SK-N-SH treated with all-trans-retinoic acid at 6 μM for 48 hours (cell line): ENCODE results near the gene TRAPPC6A.

ENCODE experiments used
- ATAC-seq: fragments of 200-7000 bp; cut with Tn5 transposase; 3 replicates; pipeline ENCODE4 v1.9.1; 2020; ENCODE audit warnings: mild to moderate bottlenecking, moderate library complexity
- ARNTL ChIP-seq: fragments of 450-650 bp; formaldehyde crosslinking; IDR thresholded peaks from 2 replicates; pipeline ENCODE4 v1.5.0; 2020; ENCODE audit warnings: low read depth, mild to moderate bottlenecking, moderate library complexity, borderline replicate concordance
- CSDC2 ChIP-seq: fragments of 250-450 bp; sonication (Bioruptor Pico); IDR thresholded peaks from 2 replicates; pipeline ENCODE4 v1.5.0; 2020; ENCODE audit warnings: mild to moderate bottlenecking, moderate library complexity
- ESRRG ChIP-seq: fragments of 250-450 bp; sonication (Bioruptor Pico); IDR thresholded peaks from 2 replicates; pipeline ENCODE4 v1.6.1; 2021; ENCODE audit warnings: mild to moderate bottlenecking
- GLIS3 ChIP-seq: fragments of 250-450 bp; sonication (Bioruptor Pico); IDR thresholded peaks from 2 replicates; pipeline ENCODE4 v1.5.0; 2020; ENCODE audit warnings: mild to moderate bottlenecking, moderate library complexity
- ISL1 ChIP-seq: fragments of 250-450 bp; sonication (Bioruptor Pico); IDR thresholded peaks from 2 replicates; pipeline ENCODE4 v2.1.2; 2022; ENCODE audit warnings: mild to moderate bottlenecking, moderate library complexity
- OSR1 ChIP-seq: fragments of 250-450 bp; sonication (Bioruptor Pico); IDR thresholded peaks from 2 replicates; pipeline ENCODE4 v1.8.0; 2022; ENCODE audit warnings: moderate library complexity, mild to moderate bottlenecking, inconsistent platforms
- POU6F1 ChIP-seq: fragments of 250-450 bp; sonication (Bioruptor Pico); IDR thresholded peaks from 2 replicates; pipeline ENCODE4 v1.8.0; 2021; ENCODE audit warnings: low read depth, mild to moderate bottlenecking, moderate library complexity, borderline replicate concordance
- PPARA ChIP-seq: fragments of 250-450 bp; sonication (Bioruptor Pico); IDR thresholded peaks from 2 replicates; pipeline ENCODE4 v1.5.0; 2020; ENCODE audit warnings: mild to moderate bottlenecking, borderline replicate concordance
- RARB ChIP-seq: fragments of 250-450 bp; sonication (Bioruptor Pico); IDR thresholded peaks from 2 replicates; pipeline ENCODE4 v1.8.0; 2021; ENCODE audit warnings: mild to moderate bottlenecking, moderate library complexity
- SNAI2 ChIP-seq: fragments of 250-450 bp; sonication (Bioruptor Pico); IDR thresholded peaks from 2 replicates; pipeline ENCODE4 v1.5.0; 2020; ENCODE audit warnings: mild to moderate bottlenecking, moderate library complexity
- TCF4 ChIP-seq: fragments of 250-450 bp; sonication (Bioruptor Pico); IDR thresholded peaks from 2 replicates; pipeline ENCODE4 v1.8.0; 2021; ENCODE audit warnings: mild to moderate bottlenecking, moderate library complexity, borderline replicate concordance
- TOX ChIP-seq: fragments of 250-450 bp; sonication (Bioruptor Pico); IDR thresholded peaks from 2 replicates; pipeline ENCODE4 v1.8.0; 2021; ENCODE audit warnings: mild to moderate bottlenecking, moderate library complexity, borderline replicate concordance
- TSHZ2 ChIP-seq: fragments of 250-450 bp; sonication (Bioruptor Pico); IDR thresholded peaks from 2 replicates; pipeline ENCODE4 v1.5.0; 2020; ENCODE audit warnings: mild to moderate bottlenecking, moderate library complexity
- ZC3H10 ChIP-seq: fragments of 250-450 bp; sonication (Bioruptor Pico); IDR thresholded peaks from 2 replicates; pipeline ENCODE4 v1.5.1; 2021; ENCODE audit warnings: mild to moderate bottlenecking, moderate library complexity
- ZFP30 ChIP-seq: fragments of 450-650 bp; formaldehyde crosslinking; IDR thresholded peaks from 2 replicates; pipeline ENCODE4 v1.5.0; 2022; ENCODE audit warnings: mild to moderate bottlenecking, moderate library complexity
- ZNF565 ChIP-seq: fragments of 450-650 bp; formaldehyde crosslinking; conservative IDR thresholded peaks from 2 replicates; pipeline ENCODE4 v1.5.0; 2020; ENCODE audit warnings: low read depth, mild to moderate bottlenecking, moderate library complexity
- ZNF70 ChIP-seq: fragments of 450-650 bp; formaldehyde crosslinking; IDR thresholded peaks from 2 replicates; pipeline ENCODE4 v1.5.0; 2020; ENCODE audit warnings: mild to moderate bottlenecking, moderate library complexity
- ZNF8 ChIP-seq: fragments of 450-650 bp; formaldehyde crosslinking; IDR thresholded peaks from 2 replicates; pipeline ENCODE4 v1.5.0; 2020; ENCODE audit warnings: mild to moderate bottlenecking, moderate library complexity
- TF ChIP-seq, protein P1 (sequence below): fragments of 250-450 bp; sonication (Bioruptor Pico); IDR thresholded peaks from 2 replicates; pipeline ENCODE4 v1.8.0; 2020; ENCODE audit warnings: mild to moderate bottlenecking, moderate library complexity, borderline replicate concordance
- TF ChIP-seq, protein P2 (sequence below): fragments of 250-450 bp; sonication (Bioruptor Pico); IDR thresholded peaks from 2 replicates; pipeline ENCODE4 v1.5.1; 2021; ENCODE audit warnings: mild to moderate bottlenecking, moderate library complexity

Gene TRAPPC6A

DNA sequence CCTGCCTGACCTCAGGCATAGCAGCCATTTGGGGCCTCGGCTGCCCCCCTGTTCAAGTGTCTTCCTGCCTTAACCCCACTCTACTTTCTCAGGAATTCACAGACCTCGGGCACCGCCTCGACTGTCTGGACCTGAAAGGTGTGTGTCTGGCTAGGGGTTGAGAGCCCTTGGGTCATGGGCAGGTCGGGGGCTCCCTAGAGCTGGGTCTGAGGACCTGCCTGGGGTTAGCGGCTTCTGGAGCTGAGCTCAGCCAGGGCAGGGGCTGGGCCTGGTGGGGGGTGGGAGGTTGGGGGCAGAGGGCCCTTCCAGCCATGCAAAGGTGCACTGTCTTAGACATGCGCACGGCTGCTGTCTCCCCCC is 37.9 kb downstream of the TRAPPC6A start:
- ATAC-seq = no peak
- TF ChIP-seq OSR1 (CRISPR knock-in tag) = no peak
- TF ChIP-seq ZNF70 (CRISPR knock-in tag) = no peak
- TF ChIP-seq GLIS3 = no peak
- TF ChIP-seq ARNTL (CRISPR knock-in tag) = no peak
- TF ChIP-seq CSDC2 (CRISPR knock-in tag) = no peak
- TF ChIP-seq, protein P1, sequence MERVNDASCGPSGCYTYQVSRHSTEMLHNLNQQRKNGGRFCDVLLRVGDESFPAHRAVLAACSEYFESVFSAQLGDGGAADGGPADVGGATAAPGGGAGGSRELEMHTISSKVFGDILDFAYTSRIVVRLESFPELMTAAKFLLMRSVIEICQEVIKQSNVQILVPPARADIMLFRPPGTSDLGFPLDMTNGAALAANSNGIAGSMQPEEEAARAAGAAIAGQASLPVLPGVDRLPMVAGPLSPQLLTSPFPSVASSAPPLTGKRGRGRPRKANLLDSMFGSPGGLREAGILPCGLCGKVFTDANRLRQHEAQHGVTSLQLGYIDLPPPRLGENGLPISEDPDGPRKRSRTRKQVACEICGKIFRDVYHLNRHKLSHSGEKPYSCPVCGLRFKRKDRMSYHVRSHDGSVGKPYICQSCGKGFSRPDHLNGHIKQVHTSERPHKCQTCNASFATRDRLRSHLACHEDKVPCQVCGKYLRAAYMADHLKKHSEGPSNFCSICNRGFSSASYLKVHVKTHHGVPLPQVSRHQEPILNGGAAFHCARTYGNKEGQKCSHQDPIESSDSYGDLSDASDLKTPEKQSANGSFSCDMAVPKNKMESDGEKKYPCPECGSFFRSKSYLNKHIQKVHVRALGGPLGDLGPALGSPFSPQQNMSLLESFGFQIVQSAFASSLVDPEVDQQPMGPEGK (CRISPR knock-in tag) = no peak
- no peak for TF ChIP-seq PPARA (CRISPR knock-in tag)
- TF ChIP-seq TCF4 (CRISPR knock-in tag) = no peak
- TF ChIP-seq ZFP30 = no peak
- TF ChIP-seq TOX (CRISPR knock-in tag) = no peak
- no peak for TF ChIP-seq RARB (CRISPR knock-in tag)

DNA sequence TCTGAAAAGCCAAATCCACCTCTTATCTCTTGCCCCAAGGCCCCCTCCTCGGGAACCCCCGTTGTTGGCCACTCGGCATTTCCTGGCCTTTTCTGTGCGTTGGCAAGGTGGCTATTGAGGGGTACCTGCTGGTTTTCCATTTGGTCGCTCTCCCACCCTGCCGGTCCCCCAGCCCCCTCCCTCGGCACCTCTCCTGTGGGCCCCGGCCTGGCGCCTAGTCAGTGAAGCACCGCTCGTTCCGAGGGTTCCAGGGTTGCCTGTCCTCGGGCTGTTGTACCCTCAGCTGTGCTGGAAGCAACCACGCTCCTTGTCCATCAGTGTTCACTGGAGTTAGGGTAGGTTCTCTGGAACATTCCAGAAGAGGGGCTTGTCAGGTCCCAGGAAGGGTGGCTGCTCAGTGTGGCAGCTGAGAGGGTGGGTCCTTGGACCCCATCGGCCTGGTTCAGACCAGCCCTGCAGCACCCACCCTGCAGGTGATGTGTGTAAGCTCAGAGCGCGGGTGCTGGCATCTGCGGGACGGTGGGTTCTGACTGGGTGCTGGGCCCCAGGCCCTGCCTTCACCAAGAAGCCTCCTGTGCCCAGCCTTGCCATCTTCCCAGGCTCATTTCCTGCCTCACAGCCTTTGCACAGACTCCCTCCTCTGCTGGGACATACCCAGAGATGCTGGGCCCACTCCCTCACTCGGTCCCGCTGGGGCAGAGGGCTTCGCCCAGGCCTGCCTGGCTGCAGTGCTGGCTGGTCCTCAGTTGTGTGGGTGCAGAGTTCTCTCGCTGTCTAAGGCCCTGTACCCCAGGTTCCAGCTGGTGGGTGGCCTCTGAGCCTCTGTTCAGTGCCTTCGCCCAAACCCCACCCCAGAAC is 38.5 kb downstream of the TRAPPC6A start:
- no peak for TF ChIP-seq POU6F1 (CRISPR knock-in tag)
- TF ChIP-seq ISL1 = no peak
- no peak for TF ChIP-seq ZNF8
- TF ChIP-seq TSHZ2 (CRISPR knock-in tag) = no peak
- no peak for TF ChIP-seq ZNF70 (CRISPR knock-in tag)
- TF ChIP-seq TCF4 (CRISPR knock-in tag) = no peak
- no peak for TF ChIP-seq PPARA (CRISPR knock-in tag)
- TF ChIP-seq, protein P2, sequence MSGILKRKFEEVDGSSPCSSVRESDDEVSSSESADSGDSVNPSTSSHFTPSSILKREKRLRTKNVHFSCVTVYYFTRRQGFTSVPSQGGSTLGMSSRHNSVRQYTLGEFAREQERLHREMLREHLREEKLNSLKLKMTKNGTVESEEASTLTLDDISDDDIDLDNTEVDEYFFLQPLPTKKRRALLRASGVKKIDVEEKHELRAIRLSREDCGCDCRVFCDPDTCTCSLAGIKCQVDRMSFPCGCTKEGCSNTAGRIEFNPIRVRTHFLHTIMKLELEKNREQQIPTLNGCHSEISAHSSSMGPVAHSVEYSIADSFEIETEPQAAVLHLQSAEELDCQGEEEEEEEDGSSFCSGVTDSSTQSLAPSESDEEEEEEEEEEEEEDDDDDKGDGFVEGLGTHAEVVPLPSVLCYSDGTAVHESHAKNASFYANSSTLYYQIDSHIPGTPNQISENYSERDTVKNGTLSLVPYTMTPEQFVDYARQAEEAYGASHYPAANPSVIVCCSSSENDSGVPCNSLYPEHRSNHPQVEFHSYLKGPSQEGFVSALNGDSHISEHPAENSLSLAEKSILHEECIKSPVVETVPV = no peak
- no peak for TF ChIP-seq ZC3H10 (CRISPR knock-in tag)
- TF ChIP-seq RARB (CRISPR knock-in tag) = no peak
- no peak for TF ChIP-seq SNAI2 (CRISPR knock-in tag)
- no peak for TF ChIP-seq ZNF565 (CRISPR knock-in tag)
- no peak for TF ChIP-seq GLIS3
- TF ChIP-seq TOX (CRISPR knock-in tag) = no peak
- TF ChIP-seq ARNTL (CRISPR knock-in tag) = no peak
- TF ChIP-seq ZFP30 = no peak
- TF ChIP-seq ESRRG (CRISPR knock-in tag) = no peak
- TF ChIP-seq, protein P1 (CRISPR knock-in tag) = no peak
- TF ChIP-seq, all 23 proteins: peak for 0
- ATAC-seq = no peak
